Body of pancreas (tissue), 4 donors: Measurements from ENCODE around the gene FRMPD4. TPM values are rescaled to one million over a fixed set of nuclear protein-coding genes. Genes with fewer than 3 reads are reported as not detected.

Source experiments
- ATAC-seq: fragments of 150-250 bp; one replicate; pipeline ENCODE4 v1.9.1; 2016
- DNase-seq, 4 donors: peaks; one replicate each; pipeline ENCODE4 v3.0.0-alpha.2; 2019
- H3K27ac ChIP-seq, 4 donors: fragments of 200-600 bp; sonication (generic); 1 replicate in 3 of 4; 2 replicates in 1 of 4; pipeline versions ENCODE4 v1.5.1 to v1.6.1; 2016 to 2019; ENCODE audit warnings: mild to moderate bottlenecking in 1 of 4, mixed read lengths in 1 of 4, moderate library complexity in 1 of 4
- H3K27me3 ChIP-seq, 2 donors: fragments of 200-600 bp; sonication (generic); one replicate each; pipeline ENCODE4 v1.6.0; 2016; ENCODE audit warnings: mild to moderate bottlenecking in 1 of 2
- H3K36me3 ChIP-seq, 2 donors: fragments of 200-600 bp; sonication (generic); replicated peaks in 1 of 2; 2 replicates each; pipeline ENCODE4 v1.5.1; 2016; ENCODE audit warnings: low read depth in 2 of 2; ENCODE audit not compliant: insufficient read depth in 1 of 2
- H3K4me1 ChIP-seq: fragments of 200-600 bp; sonication (generic); one replicate; pipeline ENCODE4 v1.6.0; 2016
- H3K4me3 ChIP-seq, 2 donors: fragments of 200-600 bp; sonication (generic); 1 replicate in 1 of 2; 2 replicates in 1 of 2; pipeline ENCODE4 v1.5.1; 2016 to 2019
- H3K9me3 ChIP-seq, 3 donors: fragments of 200-600 bp; sonication (generic); 1 replicate in 2 of 3; 2 replicates in 1 of 3; pipeline ENCODE4 v1.5.1; 2016
- POLR2A ChIP-seq, 3 donors: fragments of 450-650 bp; IDR thresholded peaks; one replicate each; pipeline ENCODE4 v1.6.1; 2016; ENCODE audit warnings: antibody characterized with exemption in 3 of 3, mild to moderate bottlenecking in 2 of 3
- WGBS, 2 donors: methylation state at CpG; one replicate each; pipeline ENCODE4 v1.1.5; 2017; 5-methylcytosine and 5-hydroxymethylcytosine counted together
- intact Hi-C: fragments of 100-400 bp; cut with DNase I; formaldehyde crosslinking; loops from one replicate; pipeline ENCODE4 v1.15.1; 2023
- total RNA-seq, 2 donors: library from RNA; depleted of rRNA; stranded (reverse); fragments of >200 nt; gene quantifications; one replicate each; pipeline ENCODE4 v1.1.0, GENCODE V29; 2016
- TF ChIP-seq, protein P1 (sequence below), 7 experiments: fragments of 450-650 bp in 4 of 7; fragments of 200-600 bp in 3 of 7; sonication (generic) in 3 of 7; IDR thresholded peaks; one replicate each; pipeline ENCODE4 v1.5.1; 2016 to 2019; ENCODE audit warnings: antibody characterized with exemption in 7 of 7

FRMPD4 gene
- total RNA-seq, 2 donors from 2014 or later = 0.26 TPM; not detected in 1

DNA sequence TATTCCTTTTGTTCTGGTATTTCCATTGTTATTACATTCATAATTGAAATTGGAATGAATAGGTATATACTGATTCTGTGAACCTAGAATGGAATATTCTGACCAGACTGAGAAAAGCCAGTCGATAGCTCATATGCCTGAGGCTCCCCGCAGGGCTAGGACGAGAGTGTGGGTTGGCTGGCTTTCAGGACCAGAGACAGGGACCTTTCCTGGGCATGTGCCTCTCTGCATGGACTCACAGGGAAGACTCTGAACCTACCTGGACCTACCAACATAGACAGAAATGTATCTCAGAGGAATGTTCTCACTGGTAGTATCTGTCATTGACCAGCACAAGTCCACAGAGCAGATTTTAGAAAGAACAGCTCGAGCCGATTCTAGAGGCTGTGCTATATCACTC, 214.6 kb downstream of the FRMPD4 start:
- no peak for ATAC-seq
- Histone ChIP-seq H3K27me3 (no peaks in the 10 kb centered on the region), H3K36me3 (no peaks in the 10 kb centered on the region), H3K4me1 (no peaks in the 10 kb centered on the region), H3K9me3 (no peaks in the 10 kb centered on the region), H3K4me3 (no peak overlapping the region), H3K27ac (no peak overlapping the region)
- no peak for DNase-seq
- intact Hi-C loops = no loop called here
- TF ChIP-seq POLR2A (IDR thresholded peaks at IDR 0.05) = no peak
- TF ChIP-seq, protein P1, sequence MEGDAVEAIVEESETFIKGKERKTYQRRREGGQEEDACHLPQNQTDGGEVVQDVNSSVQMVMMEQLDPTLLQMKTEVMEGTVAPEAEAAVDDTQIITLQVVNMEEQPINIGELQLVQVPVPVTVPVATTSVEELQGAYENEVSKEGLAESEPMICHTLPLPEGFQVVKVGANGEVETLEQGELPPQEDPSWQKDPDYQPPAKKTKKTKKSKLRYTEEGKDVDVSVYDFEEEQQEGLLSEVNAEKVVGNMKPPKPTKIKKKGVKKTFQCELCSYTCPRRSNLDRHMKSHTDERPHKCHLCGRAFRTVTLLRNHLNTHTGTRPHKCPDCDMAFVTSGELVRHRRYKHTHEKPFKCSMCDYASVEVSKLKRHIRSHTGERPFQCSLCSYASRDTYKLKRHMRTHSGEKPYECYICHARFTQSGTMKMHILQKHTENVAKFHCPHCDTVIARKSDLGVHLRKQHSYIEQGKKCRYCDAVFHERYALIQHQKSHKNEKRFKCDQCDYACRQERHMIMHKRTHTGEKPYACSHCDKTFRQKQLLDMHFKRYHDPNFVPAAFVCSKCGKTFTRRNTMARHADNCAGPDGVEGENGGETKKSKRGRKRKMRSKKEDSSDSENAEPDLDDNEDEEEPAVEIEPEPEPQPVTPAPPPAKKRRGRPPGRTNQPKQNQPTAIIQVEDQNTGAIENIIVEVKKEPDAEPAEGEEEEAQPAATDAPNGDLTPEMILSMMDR (IDR thresholded peaks at IDR 0.05) = no peak
- WGBS, 2 donors = 67 to 76% methylated on average over 3 to 5 of the region's 5 CpGs

DNA sequence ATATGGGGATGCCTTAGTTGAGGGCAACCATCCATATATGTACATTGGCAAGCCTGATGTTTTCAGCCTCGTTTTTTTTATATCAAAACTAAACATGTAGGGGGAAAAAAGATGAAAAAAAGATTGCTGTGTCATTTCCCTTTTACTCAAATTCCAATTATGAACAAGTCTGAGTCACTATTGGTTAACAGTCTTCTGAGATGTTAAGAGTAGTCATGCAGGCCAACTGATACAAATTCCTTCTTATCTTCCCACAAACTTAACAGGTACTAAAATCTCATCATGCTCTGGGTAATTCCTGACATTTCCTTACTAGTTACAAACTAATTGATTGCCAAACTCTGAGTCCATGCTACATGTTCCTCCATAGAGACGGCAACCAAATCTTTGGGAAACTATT, 222.1 kb downstream of the FRMPD4 start:
- no peaks in the 10 kb centered on the region for H3K27me3 ChIP-seq
- no peaks in the 10 kb centered on the region for H3K9me3 ChIP-seq
- ATAC-seq (no peak), DNase-seq (no peak)
- intact Hi-C loops = no loop called here
- H3K4me1 ChIP-seq = no peaks in the 10 kb centered on the region
- no peak overlapping the region for H3K4me3 ChIP-seq
- no peak overlapping the region for H3K27ac ChIP-seq
- no peaks in the 10 kb centered on the region for H3K36me3 ChIP-seq
- TF ChIP-seq, protein P1 (IDR thresholded peaks at IDR 0.05) = no peak
- no peak for TF ChIP-seq POLR2A (IDR thresholded peaks at IDR 0.05)
- 51 to 67% methylated on average over 2 of the region's 2 CpGs for WGBS, 2 donors

DNA sequence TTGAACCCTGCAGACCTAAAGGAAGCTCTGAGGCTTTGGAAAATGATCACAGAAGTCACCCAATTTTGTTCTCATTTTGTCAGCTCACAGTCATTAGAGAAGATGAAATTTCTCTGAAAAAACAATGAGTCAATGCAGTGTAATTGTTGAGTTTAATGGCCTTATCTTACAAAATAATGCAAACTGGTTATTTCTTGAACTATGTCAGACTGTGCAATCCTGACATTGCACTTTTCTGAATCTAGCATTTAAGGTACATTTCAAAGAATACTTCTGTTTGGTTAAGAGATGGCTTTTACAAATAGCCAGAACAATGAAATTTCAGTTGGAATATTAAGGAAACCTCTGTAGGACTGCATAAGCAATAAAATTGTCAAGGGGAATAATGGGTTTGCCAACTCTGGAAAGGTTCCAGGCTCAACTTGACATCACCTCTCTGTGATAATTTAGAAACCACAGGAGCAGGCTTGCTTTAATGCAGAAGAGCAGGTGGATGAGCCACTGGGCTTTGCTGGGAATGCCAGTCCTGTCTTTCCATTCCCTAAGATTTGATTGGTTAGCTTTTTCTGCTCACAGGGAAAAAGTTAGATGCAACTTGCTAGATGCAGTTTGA, 222.8 kb downstream of the FRMPD4 start:
- TF ChIP-seq, protein P1 (IDR thresholded peaks at IDR 0.05) = no peak
- TF ChIP-seq POLR2A (IDR thresholded peaks at IDR 0.05) = no peak
- no peaks in the 10 kb centered on the region for H3K4me1 ChIP-seq
- H3K27ac ChIP-seq = no peak overlapping the region
- ATAC-seq (no peak), DNase-seq (no peak)
- no peaks in the 10 kb centered on the region for H3K36me3 ChIP-seq
- no peaks in the 10 kb centered on the region for H3K9me3 ChIP-seq
- intact Hi-C loops = no loop called here
- no peak overlapping the region for H3K4me3 ChIP-seq
- H3K27me3 ChIP-seq = no peaks in the 10 kb centered on the region

DNA sequence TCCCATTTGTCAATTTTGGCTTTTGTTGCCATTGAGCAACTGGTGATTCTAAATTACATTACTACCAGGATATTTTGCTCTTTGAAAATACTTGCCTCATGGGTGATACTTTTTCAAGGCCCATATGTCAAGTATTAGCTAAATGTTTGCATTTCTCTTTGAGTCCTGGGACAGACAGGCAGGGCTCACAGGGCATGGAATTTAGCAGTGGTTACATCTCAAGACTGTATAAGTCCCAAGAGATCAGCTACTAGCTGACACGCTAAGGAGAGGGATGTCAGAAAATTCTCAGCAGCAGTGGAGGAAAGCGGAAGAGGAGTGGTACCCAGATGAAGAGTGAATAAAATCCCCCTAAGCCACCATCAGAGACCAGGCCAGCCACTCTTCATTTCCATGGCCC, 224.9 kb downstream of the FRMPD4 start:
- ATAC-seq (no peak), DNase-seq (no peak)
- intact Hi-C loops = no loop called here

DNA sequence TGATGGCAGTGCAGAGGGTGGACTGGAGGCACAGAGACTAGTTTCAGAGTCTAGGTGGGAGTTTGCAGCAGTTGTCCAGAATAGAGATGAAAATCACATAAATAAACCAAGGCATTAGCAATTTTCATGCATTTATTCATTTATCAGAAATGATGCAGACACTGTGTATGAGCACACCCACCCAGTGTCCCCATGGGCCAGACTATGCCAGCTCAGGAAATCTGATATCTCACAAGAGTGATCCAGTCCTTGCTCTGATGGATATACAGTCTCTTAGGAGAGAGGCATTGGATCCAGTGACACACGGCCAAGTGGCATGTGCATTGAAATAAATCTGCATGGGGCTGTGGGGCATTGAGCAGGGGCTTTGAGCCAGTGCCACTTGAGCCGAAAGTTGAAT, 228.2 kb downstream of the FRMPD4 start:
- no peaks in the 10 kb centered on the region for H3K9me3 ChIP-seq
- H3K4me3 ChIP-seq = no peak overlapping the region
- 72 to 73% methylated on average over 2 of the region's 2 CpGs for WGBS, 2 donors
- H3K4me1 ChIP-seq = no peaks in the 10 kb centered on the region
- H3K27me3 ChIP-seq = no peaks in the 10 kb centered on the region
- no peak for TF ChIP-seq POLR2A (IDR thresholded peaks at IDR 0.05)
- TF ChIP-seq, protein P1 (IDR thresholded peaks at IDR 0.05) = no peak
- ATAC-seq = no peak
- intact Hi-C loops = no loop called here
- no peaks in the 10 kb centered on the region for H3K36me3 ChIP-seq
- no peak overlapping the region for H3K27ac ChIP-seq
- no peak for DNase-seq

More for the DNA sequence above, 224.9 kb downstream of the FRMPD4 start:
- TF ChIP-seq, protein P1 (IDR thresholded peaks at IDR 0.05) = no peak
- TF ChIP-seq POLR2A (IDR thresholded peaks at IDR 0.05) = no peak
- Histone ChIP-seq H3K36me3 (no peaks in the 10 kb centered on the region), H3K4me1 (no peaks in the 10 kb centered on the region), H3K4me3 (no peak overlapping the region), H3K9me3 (no peaks in the 10 kb centered on the region), H3K27ac (no peak overlapping the region), H3K27me3 (no peaks in the 10 kb centered on the region)
- 95 to 100% methylated on average over 1 to 2 of the region's 2 CpGs for WGBS, 2 donors
